ENCODE measurements around the gene MAP3K9.

The MAP3K9 gene

GRCh38 chr14:70796551-70796950, 12.8 kb downstream of the MAP3K9 start:
- peak overlapping the region; percentile 30 for H3K27ac Mint-ChIP-seq
- peaks cover 6% of the 10 kb centered on the region for H3K27me3 Mint-ChIP-seq (ENCODE audit: low read depth, poor library complexity)
- H3K9me3 Mint-ChIP-seq: no peaks in the 10 kb centered on the region
- TF ChIP-seq CTCF (IDR thresholded peaks at IDR 0.05): no peak
- no peak overlapping the region for H3K4me3 Mint-ChIP-seq
- peaks cover 54% of the 10 kb centered on the region for H3K36me3 Mint-ChIP-seq (ENCODE audit: low read depth)
- DNase-seq: no peak
- no peaks in the 10 kb centered on the region for H3K4me1 Mint-ChIP-seq

GRCh38 chr14:70794294-70794693, 15.0 kb downstream of the MAP3K9 start:
- H3K27me3 Mint-ChIP-seq (ENCODE audit: low read depth, poor library complexity): peaks cover 6% of the 10 kb centered on the region
- peaks cover 36% of the 10 kb centered on the region for H3K36me3 Mint-ChIP-seq (ENCODE audit: low read depth)
- peak overlapping the region; percentile 38 for H3K27ac Mint-ChIP-seq
- H3K4me3 Mint-ChIP-seq: no peak overlapping the region
- no peak for DNase-seq
- peaks cover 17% of the 10 kb centered on the region for H3K4me1 Mint-ChIP-seq
- TF ChIP-seq CTCF (IDR thresholded peaks at IDR 0.05): no peak
- no peaks in the 10 kb centered on the region for H3K9me3 Mint-ChIP-seq

- H3K4me3 Mint-ChIP-seq: no peak overlapping the region
- peaks cover 6% of the 10 kb centered on the region for H3K27me3 Mint-ChIP-seq (ENCODE audit: low read depth, poor library complexity)
- H3K9me3 Mint-ChIP-seq: no peaks in the 10 kb centered on the region
- peaks cover 36% of the 10 kb centered on the region for H3K36me3 Mint-ChIP-seq (ENCODE audit: low read depth)
- H3K4me1 Mint-ChIP-seq: peaks cover 23% of the 10 kb centered on the region
- no peak for DNase-seq
- no peak for TF ChIP-seq CTCF (IDR thresholded peaks at IDR 0.05)
- H3K27ac Mint-ChIP-seq: no peak overlapping the region
Measured at GRCh38 chr14:70793637-70794036, 15.7 kb downstream of the MAP3K9 start.

GRCh38 chr14:70792939-70793338, 16.4 kb downstream of the MAP3K9 start:
- Mint-ChIP-seq H3K27me3 (ENCODE audit: low read depth, poor library complexity) (peaks cover 6% of the 10 kb centered on the region), H3K36me3 (ENCODE audit: low read depth) (peaks cover 34% of the 10 kb centered on the region), H3K4me3 (no peak overlapping the region), H3K9me3 (no peaks in the 10 kb centered on the region), H3K27ac (no peak overlapping the region), H3K4me1 (peaks cover 26% of the 10 kb centered on the region)
- no peak for DNase-seq
- no peak for TF ChIP-seq CTCF (IDR thresholded peaks at IDR 0.05)

- DNase-seq: no peak
- no peaks in the 10 kb centered on the region for H3K9me3 Mint-ChIP-seq
- no peak overlapping the region for H3K4me3 Mint-ChIP-seq
- peaks cover 28% of the 10 kb centered on the region for H3K36me3 Mint-ChIP-seq (ENCODE audit: low read depth)
- H3K4me1 Mint-ChIP-seq: peaks cover 26% of the 10 kb centered on the region
- H3K27ac Mint-ChIP-seq: no peak overlapping the region
- TF ChIP-seq CTCF (IDR thresholded peaks at IDR 0.05): no peak
- H3K27me3 Mint-ChIP-seq (ENCODE audit: low read depth, poor library complexity): peaks cover 6% of the 10 kb centered on the region
Measured at GRCh38 chr14:70791971-70792370, 17.3 kb downstream of the MAP3K9 start.

GRCh38 chr14:70789961-70790360, 19.4 kb downstream of the MAP3K9 start:
- no peak for TF ChIP-seq CTCF (IDR thresholded peaks at IDR 0.05)
- Mint-ChIP-seq H3K9me3 (no peaks in the 10 kb centered on the region), H3K27ac (no peak overlapping the region), H3K4me1 (peaks cover 26% of the 10 kb centered on the region), H3K36me3 (ENCODE audit: low read depth) (peaks cover 22% of the 10 kb centered on the region), H3K27me3 (ENCODE audit: low read depth, poor library complexity) (peaks cover 6% of the 10 kb centered on the region), H3K4me3 (no peak overlapping the region)
- no peak for DNase-seq

Data from nephron progenitor cell (in vitro differentiated cells).